HL-60/S4 treated with retinoic acid at 250 ng/mL for 4 days and 3 days (cell line): Measurements from ENCODE around the gene LAMA3.

Source experiments
- in situ Hi-C: fragments of 300-500 bp; cut with MboI; formaldehyde crosslinking; loops from 2 replicates; pipeline ENCODE4 v1.7.0; 2022; ENCODE audit warnings: low sequenced_read_pairs

The LAMA3 gene

GRCh38 chr18:23703057-23703986 is 14.1 kb downstream of the LAMA3 start:
- in situ Hi-C loops = loop anchor here (25.0 kb wide), 1 partner anchor 109 kb away; no protein-coding TSS in a partner anchor

DNA sequence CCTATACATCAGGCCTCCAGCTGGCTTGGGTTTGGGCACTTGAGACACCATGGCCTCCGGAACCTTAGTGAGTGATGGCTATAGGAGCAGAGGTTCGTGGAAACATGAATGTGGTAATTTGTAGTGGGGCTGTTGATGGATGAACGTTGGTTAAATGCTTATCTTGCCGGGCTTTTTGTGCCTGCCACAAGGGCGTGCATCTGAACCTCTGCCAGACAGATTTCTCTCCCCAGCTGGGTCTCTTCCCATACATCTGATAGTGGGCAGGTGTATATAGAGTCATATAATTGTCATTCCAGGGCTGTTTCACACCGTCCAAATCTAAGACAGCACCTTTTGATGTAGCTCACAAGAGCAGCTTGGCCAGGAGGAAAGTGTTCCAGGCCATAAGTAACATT is 14.7 kb downstream of the LAMA3 start:
- in situ Hi-C loops = loop anchor here (25.0 kb wide), 1 partner anchor 108 kb away; no protein-coding TSS in a partner anchor

GRCh38 chr18:23704806-23705205 is 15.6 kb downstream of the LAMA3 start:
- in situ Hi-C loops = loop anchor here (25.0 kb wide), 1 partner anchor 107 kb away; no protein-coding TSS in a partner anchor

GRCh38 chr18:23706971-23707640 is 17.9 kb downstream of the LAMA3 start:
- in situ Hi-C loops = loop anchor here (25.0 kb wide), 1 partner anchor 105 kb away; no protein-coding TSS in a partner anchor

GRCh38 chr18:23710068-23710527 is 20.8 kb downstream of the LAMA3 start:
- in situ Hi-C loops = loop anchor here (25.0 kb wide), 1 partner anchor 102 kb away; no protein-coding TSS in a partner anchor

GRCh38 chr18:23710946-23711345 is 21.7 kb downstream of the LAMA3 start:
- in situ Hi-C loops = loop anchor here (25.0 kb wide), 1 partner anchor 101 kb away; no protein-coding TSS in a partner anchor

DNA sequence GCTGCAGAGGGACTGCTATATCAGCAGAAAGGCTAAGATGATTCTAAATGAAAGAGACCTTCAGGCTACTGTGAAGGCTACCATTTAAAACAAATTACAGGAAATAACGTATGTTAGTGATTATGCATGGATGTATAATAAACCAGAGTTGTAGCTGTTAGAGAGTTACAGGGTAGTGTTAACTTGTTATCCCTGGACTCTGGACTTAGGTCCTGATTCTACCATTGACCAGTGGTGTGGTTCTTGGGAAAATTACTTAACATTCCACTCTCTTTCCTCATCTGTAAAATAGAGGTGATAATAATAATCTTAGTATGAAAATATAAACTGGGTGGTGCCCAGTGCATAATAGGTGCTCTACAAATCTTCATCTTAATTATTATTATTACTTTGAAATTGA is 22.2 kb downstream of the LAMA3 start:
- in situ Hi-C loops = loop anchor here (25.0 kb wide), 1 partner anchor 101 kb away; no protein-coding TSS in a partner anchor

GRCh38 chr18:23712445-23712844 is 23.2 kb downstream of the LAMA3 start:
- in situ Hi-C loops = loop anchor here (25.0 kb wide), 1 partner anchor 100 kb away; no protein-coding TSS in a partner anchor

DNA sequence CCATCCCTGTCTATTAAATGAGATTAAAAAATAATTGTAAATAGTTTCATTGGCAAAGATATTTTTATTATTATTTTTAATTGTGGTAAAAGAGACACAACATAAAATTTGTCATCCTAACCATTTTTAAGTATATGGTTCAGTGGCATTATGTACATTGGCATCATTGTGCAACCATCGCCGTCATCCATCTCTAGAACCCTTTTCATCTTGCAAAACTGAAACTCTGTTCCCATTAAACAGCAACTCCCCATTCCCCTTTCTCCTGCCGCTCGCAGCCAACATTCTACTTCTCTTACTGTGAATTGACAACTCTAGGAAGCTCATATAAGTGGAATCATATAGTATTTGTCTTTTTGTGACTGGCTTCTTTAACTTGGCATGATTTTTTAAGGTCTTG is 25.3 kb downstream of the LAMA3 start:
- in situ Hi-C loops = loop anchor here (25.0 kb wide), 1 partner anchor 98 kb away; no protein-coding TSS in a partner anchor

GRCh38 chr18:23716079-23716478 is 26.8 kb downstream of the LAMA3 start:
- in situ Hi-C loops = loop anchor here (25.0 kb wide), 1 partner anchor 96 kb away; no protein-coding TSS in a partner anchor

- in situ Hi-C loops = loop anchor here (25.0 kb wide), 1 partner anchor 96 kb away; no protein-coding TSS in a partner anchor
Observed at GRCh38 chr18:23716516-23716915, 27.3 kb downstream of the LAMA3 start.

DNA sequence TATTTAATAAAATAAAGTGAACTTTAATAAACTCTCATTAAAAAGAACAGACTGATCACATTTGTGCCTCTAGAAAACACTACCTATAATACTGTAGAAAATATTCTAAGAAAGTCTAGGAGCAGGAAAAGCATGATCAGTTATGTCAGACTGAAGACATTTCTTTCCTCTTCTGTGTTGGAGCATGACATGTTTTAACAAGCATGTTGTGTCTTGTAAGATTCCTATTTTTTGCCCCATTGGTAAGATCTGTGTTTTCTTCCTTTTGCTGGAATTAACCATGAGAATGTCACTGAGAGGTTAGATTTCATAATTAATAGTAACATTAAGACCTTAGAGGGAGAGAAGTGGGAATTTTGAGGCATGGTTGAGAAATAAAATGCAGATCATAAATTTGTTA is 27.7 kb downstream of the LAMA3 start:
- in situ Hi-C loops = loop anchor here (25.0 kb wide), 1 partner anchor 95 kb away; no protein-coding TSS in a partner anchor

GRCh38 chr18:23718243-23718720 is 29.0 kb downstream of the LAMA3 start:
- in situ Hi-C loops = loop anchor here (25.0 kb wide), 1 partner anchor 94 kb away; no protein-coding TSS in a partner anchor

DNA sequence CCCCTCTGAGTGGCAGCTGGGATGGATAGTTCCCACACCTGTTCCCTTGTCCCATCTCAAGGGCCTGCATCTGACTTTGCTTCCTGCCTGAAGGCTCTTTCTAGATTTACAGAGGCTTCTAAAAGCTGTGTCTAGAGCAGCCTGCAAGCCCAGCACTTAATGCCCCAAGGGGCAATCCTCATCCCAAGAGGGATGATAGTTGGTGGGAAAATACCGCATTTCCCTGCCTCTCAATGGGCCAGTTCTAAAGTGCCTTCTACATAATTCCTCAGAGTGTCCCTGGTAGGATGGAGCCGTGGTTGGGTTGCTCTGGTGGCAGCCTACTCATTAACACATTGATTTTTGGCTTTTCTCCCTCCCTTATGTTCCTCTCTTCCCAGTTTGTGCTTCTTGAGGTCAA is 29.5 kb downstream of the LAMA3 start:
- in situ Hi-C loops = loop anchor here (25.0 kb wide), 1 partner anchor 94 kb away; no protein-coding TSS in a partner anchor

- in situ Hi-C loops = loop anchor here (25.0 kb wide), 1 partner anchor 93 kb away; no protein-coding TSS in a partner anchor
Observed at GRCh38 chr18:23719634-23720201, 30.5 kb downstream of the LAMA3 start.

DNA sequence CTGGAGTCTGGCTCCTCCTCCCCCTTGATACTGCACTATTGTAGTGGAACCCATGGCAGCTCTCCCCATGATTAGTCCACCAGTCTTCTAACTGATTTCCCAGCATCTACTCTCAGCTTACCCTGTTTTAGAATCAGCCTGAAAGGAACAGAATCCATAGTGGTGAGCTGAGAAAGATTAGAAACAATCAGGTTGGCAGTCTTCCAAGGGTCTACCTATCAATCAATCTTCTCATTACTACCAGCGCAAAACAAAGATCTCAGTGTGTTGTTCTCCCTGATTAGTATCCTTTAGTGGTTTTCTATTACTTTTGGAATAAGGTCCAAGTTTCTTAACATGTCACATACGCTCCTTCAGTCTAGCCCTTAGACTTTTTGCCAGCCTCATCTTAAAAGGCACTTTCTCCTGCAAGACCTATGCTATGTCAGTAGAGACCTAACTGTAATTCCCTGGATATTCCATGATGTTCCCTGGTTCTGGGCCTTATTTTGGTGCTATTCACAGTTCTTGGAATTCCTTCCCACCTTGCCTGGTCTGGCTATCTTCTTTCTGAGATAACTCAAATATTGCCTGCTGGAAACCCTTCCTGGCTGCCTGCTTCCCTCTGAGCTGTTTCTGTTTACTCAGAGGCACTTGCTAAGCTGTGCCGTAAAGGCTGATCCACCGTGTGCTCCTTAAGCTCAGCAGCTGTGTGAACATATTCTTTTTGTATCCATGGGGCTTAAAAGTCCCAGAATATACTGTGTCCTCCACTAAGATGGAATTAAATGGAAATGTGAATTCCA is 32.6 kb downstream of the LAMA3 start:
- in situ Hi-C loops = loop anchor here (25.0 kb wide), 1 partner anchor 90 kb away; no protein-coding TSS in a partner anchor

GRCh38 chr18:23722646-23723045 is 33.4 kb downstream of the LAMA3 start:
- in situ Hi-C loops = loop anchor here (25.0 kb wide), 1 partner anchor 90 kb away; no protein-coding TSS in a partner anchor

- in situ Hi-C loops = loop anchor here (25.0 kb wide), 1 partner anchor 89 kb away; no protein-coding TSS in a partner anchor
Observed at GRCh38 chr18:23723121-23723520, 33.9 kb downstream of the LAMA3 start.

GRCh38 chr18:23724681-23725080 is 35.4 kb downstream of the LAMA3 start:
- in situ Hi-C loops = loop anchor here (25.0 kb wide), 1 partner anchor 88 kb away; no protein-coding TSS in a partner anchor
